Endothelial cell (in vitro differentiated cells): ENCODE results near the gene TMEM132C. TPM values are rescaled to one million over a fixed set of nuclear protein-coding genes. Genes with fewer than 3 reads are reported as not detected.

Experiments
- DNase-seq: peaks from one replicate; pipeline ENCODE4 v3.0.0; 2021; ENCODE audit warnings: low spot score
- H3K27ac Mint-ChIP-seq: one replicate; pipeline ENCODE4 v1.8.0; 2021; ENCODE audit warnings: mixed read lengths, inconsistent platforms; ENCODE audit not compliant: unreplicated experiment
- H3K27me3 Mint-ChIP-seq: one replicate; pipeline ENCODE4 v1.8.0; 2021; ENCODE audit warnings: mild to moderate bottlenecking, moderate library complexity, mixed read lengths, inconsistent platforms; ENCODE audit not compliant: unreplicated experiment
- H3K36me3 Mint-ChIP-seq: one replicate; pipeline ENCODE4 v1.8.0; 2021; ENCODE audit warnings: mild to moderate bottlenecking, low read depth, mixed read lengths, inconsistent platforms; ENCODE audit not compliant: unreplicated experiment
- H3K4me1 Mint-ChIP-seq: one replicate; pipeline ENCODE4 v1.8.0; 2021; ENCODE audit warnings: mild to moderate bottlenecking, mixed read lengths, inconsistent platforms; ENCODE audit not compliant: unreplicated experiment
- H3K4me3 Mint-ChIP-seq: one replicate; pipeline ENCODE4 v1.8.0; 2021; ENCODE audit warnings: mild to moderate bottlenecking, mixed read lengths, inconsistent platforms; ENCODE audit not compliant: unreplicated experiment
- H3K9me3 Mint-ChIP-seq: one replicate; pipeline ENCODE4 v1.8.0; 2021; ENCODE audit warnings: mixed read lengths, inconsistent platforms; ENCODE audit not compliant: unreplicated experiment
- CTCF ChIP-seq: fragments of 200-600 bp; sonication (generic); IDR thresholded peaks from one replicate; pipeline ENCODE4 v1.5.0; 2021; ENCODE audit warnings: antibody characterized with exemption; ENCODE audit not compliant: unreplicated experiment
- total RNA-seq: library from RNA; stranded (reverse); fragmentation: NEBNext Ultra II Directional; extraction: Animal tissue kit (Norgen Biotek cat#: 25700); gene quantifications from one replicate; pipeline ENCODE4 v1.2.1, GENCODE V29; 2021; ENCODE audit not compliant: unreplicated experiment

Gene TMEM132C
- total RNA-seq, 1 donor from 2014 or later = not detected

- Mint-ChIP-seq H3K27me3 (peaks cover 6% of the 10 kb centered on the region), H3K36me3 (peaks cover 9% of the 10 kb centered on the region), H3K4me3 (no peak overlapping the region), H3K9me3 (peaks cover 52% of the 10 kb centered on the region), H3K27ac (no peak overlapping the region), H3K4me1 (no peaks in the 10 kb centered on the region)
- no peak for DNase-seq
- no peak for TF ChIP-seq CTCF
These were observed 339.1 kb downstream of the TMEM132C start for GRCh38 chr12:128606051-128606450.

- H3K27me3 Mint-ChIP-seq = peaks cover 5% of the 10 kb centered on the region
- peaks cover 50% of the 10 kb centered on the region for H3K9me3 Mint-ChIP-seq
- peaks cover 5% of the 10 kb centered on the region for H3K36me3 Mint-ChIP-seq
- no peak for DNase-seq
- no peak overlapping the region for H3K4me3 Mint-ChIP-seq
- no peaks in the 10 kb centered on the region for H3K4me1 Mint-ChIP-seq
- no peak for TF ChIP-seq CTCF
- H3K27ac Mint-ChIP-seq = no peak overlapping the region
These were observed 339.6 kb downstream of the TMEM132C start for GRCh38 chr12:128606538-128606937.

GRCh38 chr12:128606970-128607369, 340.0 kb downstream of the TMEM132C start:
- no peak for DNase-seq
- TF ChIP-seq CTCF = no peak
- peaks cover 5% of the 10 kb centered on the region for H3K36me3 Mint-ChIP-seq
- peaks cover 5% of the 10 kb centered on the region for H3K27me3 Mint-ChIP-seq
- H3K4me1 Mint-ChIP-seq = no peaks in the 10 kb centered on the region
- peaks cover 50% of the 10 kb centered on the region for H3K9me3 Mint-ChIP-seq
- no peak overlapping the region for H3K27ac Mint-ChIP-seq
- H3K4me3 Mint-ChIP-seq = no peak overlapping the region

GRCh38 chr12:128607641-128608040, 340.7 kb downstream of the TMEM132C start:
- DNase-seq = no peak
- Mint-ChIP-seq H3K4me1 (no peaks in the 10 kb centered on the region), H3K27ac (no peak overlapping the region), H3K4me3 (no peak overlapping the region), H3K27me3 (peaks cover 2% of the 10 kb centered on the region), H3K9me3 (peaks cover 50% of the 10 kb centered on the region), H3K36me3 (peaks cover 7% of the 10 kb centered on the region)
- TF ChIP-seq CTCF = no peak

GRCh38 chr12:128609861-128610260, 342.9 kb downstream of the TMEM132C start:
- Mint-ChIP-seq H3K36me3 (peaks cover 14% of the 10 kb centered on the region), H3K27me3 (peaks cover 4% of the 10 kb centered on the region), H3K4me1 (no peaks in the 10 kb centered on the region), H3K9me3 (peaks cover 55% of the 10 kb centered on the region), H3K4me3 (no peak overlapping the region), H3K27ac (no peak overlapping the region)
- DNase-seq = no peak
- no peak for TF ChIP-seq CTCF
